Gastrocnemius medialis (tissue), 4 donors: ENCODE data around the gene PDE9A.

Source experiments
- POLR2A ChIP-seq, 2 donors: fragments of 450-650 bp; IDR thresholded peaks; one replicate each; pipeline ENCODE4 v1.6.1; 2017; ENCODE audit warnings: antibody characterized with exemption in 2 of 2, mild to moderate bottlenecking in 2 of 2, moderate library complexity in 2 of 2
- TF ChIP-seq, protein P1 (sequence below), 5 experiments: fragments of 450-650 bp in 3 of 5; fragments of 200-600 bp in 2 of 5; sonication (generic) in 2 of 5; IDR thresholded peaks in 4 of 5; conservative IDR thresholded peaks in 1 of 5; 1 replicate in 4 of 5; 2 replicates in 1 of 5; pipeline ENCODE4 v1.5.1; 2016 to 2019; ENCODE audit warnings: antibody characterized with exemption in 5 of 5, mild to moderate bottlenecking in 3 of 5, moderate library complexity in 3 of 5

- no peak for TF ChIP-seq POLR2A (IDR thresholded peaks at IDR 0.05)
- TF ChIP-seq, protein P1, sequence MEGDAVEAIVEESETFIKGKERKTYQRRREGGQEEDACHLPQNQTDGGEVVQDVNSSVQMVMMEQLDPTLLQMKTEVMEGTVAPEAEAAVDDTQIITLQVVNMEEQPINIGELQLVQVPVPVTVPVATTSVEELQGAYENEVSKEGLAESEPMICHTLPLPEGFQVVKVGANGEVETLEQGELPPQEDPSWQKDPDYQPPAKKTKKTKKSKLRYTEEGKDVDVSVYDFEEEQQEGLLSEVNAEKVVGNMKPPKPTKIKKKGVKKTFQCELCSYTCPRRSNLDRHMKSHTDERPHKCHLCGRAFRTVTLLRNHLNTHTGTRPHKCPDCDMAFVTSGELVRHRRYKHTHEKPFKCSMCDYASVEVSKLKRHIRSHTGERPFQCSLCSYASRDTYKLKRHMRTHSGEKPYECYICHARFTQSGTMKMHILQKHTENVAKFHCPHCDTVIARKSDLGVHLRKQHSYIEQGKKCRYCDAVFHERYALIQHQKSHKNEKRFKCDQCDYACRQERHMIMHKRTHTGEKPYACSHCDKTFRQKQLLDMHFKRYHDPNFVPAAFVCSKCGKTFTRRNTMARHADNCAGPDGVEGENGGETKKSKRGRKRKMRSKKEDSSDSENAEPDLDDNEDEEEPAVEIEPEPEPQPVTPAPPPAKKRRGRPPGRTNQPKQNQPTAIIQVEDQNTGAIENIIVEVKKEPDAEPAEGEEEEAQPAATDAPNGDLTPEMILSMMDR (IDR thresholded peaks at IDR 0.05 in 4 of 5, conservative IDR thresholded peaks at IDR 0.05 in 1 of 5) = no peak
Observed at GRCh38 chr21:42767561-42767835, 114.1 kb downstream of the PDE9A start.
